Measurements from ENCODE around the gene USP32. TPM values are rescaled to one million over a fixed set of nuclear protein-coding genes. Genes with fewer than 3 reads are reported as not detected.
"Not testable (repeated sequence)": the region's sequence is repeated elsewhere in the genome, so short reads cannot be mapped to it uniquely, and the experiment has no call there.

USP32 gene
- polyA plus RNA-seq, 3 donors = 10.1 to 26.6 (median 16.6) TPM

- H3K36me3 Mint-ChIP-seq = peaks cover 32 to 50% of the 10 kb centered on the region in 2 donors
- Histone ChIP-seq H3K27me3 (ENCODE audit: control insufficient read depth in 2 of 2, insufficient read depth in 2 of 2, low read length in 2 of 2) (no peaks in the 10 kb centered on the region), H3K4me3 (replicated peaks in 1 of 3; ENCODE audit: low read depth in 2 of 3, low read length in 3 of 3) (no peak overlapping the region), H3K9ac (ENCODE audit: insufficient read depth, low read length, poor library complexity, severe bottlenecking) (no peak overlapping the region), H3K36me3 (replicated peaks in 1 of 2; ENCODE audit: control insufficient read depth in 1 of 2, insufficient read depth in 2 of 2, low read length in 2 of 2) (peaks cover 33 to 88% of the 10 kb centered on the region in 2 donors), H4K20me1 (ENCODE audit: insufficient read depth, low read length) (peaks cover 2% of the 10 kb centered on the region), H3K4me1 (ENCODE audit: control insufficient read depth in 1 of 2, insufficient read depth in 2 of 2, low read length in 2 of 2) (no peaks in the 10 kb centered on the region), H3K27ac (ENCODE audit: low read depth in 1 of 2, low read length in 2 of 2) (no peak overlapping the region), H3K79me2 (ENCODE audit: insufficient read depth, low read length) (no peaks in the 10 kb centered on the region), H3K9me3 (replicated peaks in 1 of 2; ENCODE audit: control insufficient read depth in 1 of 2, insufficient read depth in 1 of 2, low read length in 2 of 2) (no peaks in the 10 kb centered on the region), H2AFZ (ENCODE audit: insufficient read depth, low read depth, low read length, poor library complexity, severe bottlenecking) (no peak overlapping the region), H3K4me2 (replicated peaks; ENCODE audit: extremely low read depth, low read length, poor library complexity, severe bottlenecking) (no peak overlapping the region)
- DNase-seq = no peak
- peaks cover 0 to 2% (median 0%) of the 10 kb centered on the region in 3 donors for H3K27me3 Mint-ChIP-seq (ENCODE audit: low read depth in 3 of 3)
- no peak for TF ChIP-seq CTCF (IDR thresholded peaks at IDR 0.05)
- no peaks in the 10 kb centered on the region for H3K9me3 Mint-ChIP-seq
- H3K27ac Mint-ChIP-seq = peak overlapping the region in 1 of 7 donors; percentile 2
- H3K4me1 Mint-ChIP-seq = no peaks in the 10 kb centered on the region
- intact Hi-C loops (cut with micrococcal nuclease) = no loop called here
- H3K4me3 Mint-ChIP-seq = no peak overlapping the region
- WGBS (ENCODE audit: insufficient coverage) = no CpG with 5 or more reads among the region's 3 CpGs
Observed at GRCh38 chr17:60229188-60229802, 162.6 kb downstream of the USP32 start.

DNA sequence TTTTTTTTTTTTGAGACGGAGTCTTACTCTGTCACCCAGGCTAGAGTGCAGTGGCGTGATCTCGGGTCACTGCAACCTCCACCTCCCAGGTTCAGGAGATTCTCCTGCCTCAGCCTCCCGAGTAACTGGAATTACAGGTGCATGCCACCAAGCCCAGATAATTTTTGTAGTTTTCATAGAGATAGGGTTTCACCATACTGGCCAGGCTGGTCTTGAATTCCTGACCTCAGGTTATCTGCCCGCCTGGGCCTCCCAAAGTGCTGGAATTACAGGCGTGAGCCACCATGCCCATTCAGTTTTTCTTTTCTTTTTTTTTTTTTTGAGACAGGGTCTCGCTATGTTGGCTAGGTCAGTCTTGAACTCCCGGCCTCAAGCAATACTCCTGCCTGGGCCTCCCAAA, 164.7 kb downstream of the USP32 start:
- H2AFZ ChIP-seq (ENCODE audit: insufficient read depth, low read depth, low read length, poor library complexity, severe bottlenecking); H3K4me2 ChIP-seq (replicated peaks; ENCODE audit: extremely low read depth, low read length, poor library complexity, severe bottlenecking); H3K27ac Mint-ChIP-seq; H3K9me3 ChIP-seq (replicated peaks in 1 of 2; ENCODE audit: control insufficient read depth in 1 of 2, insufficient read depth in 1 of 2, low read length in 2 of 2); intact Hi-C loops (cut with micrococcal nuclease); H3K4me3 Mint-ChIP-seq; H3K9ac ChIP-seq (ENCODE audit: insufficient read depth, low read length, poor library complexity, severe bottlenecking); H3K4me3 ChIP-seq (replicated peaks in 1 of 3; ENCODE audit: low read depth in 2 of 3, low read length in 3 of 3); H3K27ac ChIP-seq (ENCODE audit: low read depth in 1 of 2, low read length in 2 of 2); H3K27me3 ChIP-seq (ENCODE audit: control insufficient read depth in 2 of 2, insufficient read depth in 2 of 2, low read length in 2 of 2); H3K4me1 ChIP-seq (ENCODE audit: control insufficient read depth in 1 of 2, insufficient read depth in 2 of 2, low read length in 2 of 2); H3K9me3 Mint-ChIP-seq; H3K79me2 ChIP-seq (ENCODE audit: insufficient read depth, low read length); DNase-seq; H4K20me1 ChIP-seq (ENCODE audit: insufficient read depth, low read length); H3K4me1 Mint-ChIP-seq; H3K27me3 Mint-ChIP-seq (ENCODE audit: low read depth in 3 of 3): not testable (repeated sequence)
- peaks cover 38 to 53% of the 10 kb centered on the region in 2 donors for H3K36me3 Mint-ChIP-seq
- H3K36me3 ChIP-seq (replicated peaks in 1 of 2; ENCODE audit: control insufficient read depth in 1 of 2, insufficient read depth in 2 of 2, low read length in 2 of 2) = peaks cover 43 to 92% of the 10 kb centered on the region in 2 donors
- 100% methylated on average over 3 of the region's 8 CpGs for WGBS (ENCODE audit: insufficient coverage)

Measured in CD14-positive monocyte (primary cell).